Fibroblast of upper back skin (primary cell): ENCODE measurements around the gene TSPAN33.

Experiments
- DNase-seq: peaks from one replicate; pipeline ENCODE4 v3.0.0-alpha.2; 2013

The TSPAN33 gene

DNA sequence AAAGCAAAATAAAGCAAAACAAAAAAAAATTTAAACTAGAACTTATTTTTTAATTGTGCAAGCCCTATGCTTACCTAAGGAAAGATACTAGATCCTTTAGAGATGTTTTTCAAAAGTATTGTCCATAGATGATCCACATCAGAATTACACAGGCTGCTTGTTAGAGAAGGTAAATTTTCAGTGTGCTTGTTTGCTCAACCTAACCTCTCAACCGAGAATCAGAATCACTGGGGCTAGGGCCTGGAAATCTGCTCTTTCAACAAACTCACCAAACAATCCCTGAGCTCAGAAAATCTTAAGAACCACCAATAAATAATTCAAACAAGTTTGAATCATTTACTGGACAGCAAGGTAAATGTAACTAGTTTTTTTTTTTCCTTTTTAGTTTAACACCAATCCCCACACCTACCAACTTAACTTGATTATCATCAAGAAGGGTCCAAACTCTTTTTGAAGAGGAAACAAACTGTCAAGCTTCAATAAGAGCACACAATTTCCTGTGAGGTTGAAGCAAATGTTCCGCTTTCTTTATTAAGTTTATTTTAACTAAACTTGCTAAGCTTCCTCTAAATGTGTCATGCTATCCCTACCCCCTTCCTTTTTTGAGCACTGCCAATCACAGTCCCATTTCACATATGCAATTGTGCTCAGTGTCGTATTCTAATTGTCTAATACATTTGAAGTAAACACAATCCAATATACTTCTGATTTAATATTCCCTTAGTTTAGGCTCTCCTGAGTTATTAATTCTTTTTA lies 7.4 kb upstream of the TSPAN33 start:
- DNase-seq, result no peak

GRCh38 chr7:129143724-129144094 lies 798 bp upstream of the TSPAN33 start:
- no peak for DNase-seq

DNA sequence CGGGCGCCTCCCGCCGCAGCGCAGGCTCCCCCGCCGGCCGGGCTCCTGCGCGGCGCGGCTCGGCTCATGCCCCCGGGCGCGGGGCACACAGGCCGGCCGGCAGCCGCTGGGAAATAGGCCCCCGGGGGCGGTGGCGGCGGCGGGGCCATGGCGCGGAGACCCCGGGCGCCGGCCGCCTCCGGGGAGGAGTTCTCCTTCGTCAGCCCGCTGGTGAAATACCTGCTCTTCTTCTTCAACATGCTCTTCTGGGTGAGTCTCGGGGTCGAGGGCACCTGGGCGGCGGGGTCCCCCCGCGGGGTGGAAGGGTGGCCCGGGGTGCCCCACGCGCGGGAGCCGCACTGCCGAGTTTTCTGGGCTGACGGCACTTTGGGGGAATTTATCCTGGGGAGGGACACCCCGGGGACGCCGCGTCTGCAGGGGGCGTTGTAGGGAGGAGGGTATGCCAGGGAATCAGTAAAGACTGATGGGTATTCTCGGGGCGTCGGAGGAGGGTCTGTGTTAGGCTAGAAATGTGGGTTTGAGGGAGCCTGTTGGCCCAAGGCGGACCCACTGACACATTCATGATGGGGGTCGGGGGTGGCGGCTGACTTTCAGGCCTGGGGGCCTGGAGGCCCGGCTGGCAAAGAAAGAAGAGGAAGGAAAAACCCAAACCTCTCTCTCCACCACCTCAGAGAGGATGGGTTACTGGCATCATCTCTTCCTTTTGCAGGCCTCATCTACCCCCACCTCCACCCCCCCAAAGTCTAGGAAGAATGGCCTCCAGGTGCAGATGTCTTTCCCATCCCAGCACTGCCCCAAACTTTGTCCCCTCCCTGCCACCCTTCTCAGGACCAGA lies 544 bp downstream of the TSPAN33 start:
- DNase-seq, result no peak

DNA sequence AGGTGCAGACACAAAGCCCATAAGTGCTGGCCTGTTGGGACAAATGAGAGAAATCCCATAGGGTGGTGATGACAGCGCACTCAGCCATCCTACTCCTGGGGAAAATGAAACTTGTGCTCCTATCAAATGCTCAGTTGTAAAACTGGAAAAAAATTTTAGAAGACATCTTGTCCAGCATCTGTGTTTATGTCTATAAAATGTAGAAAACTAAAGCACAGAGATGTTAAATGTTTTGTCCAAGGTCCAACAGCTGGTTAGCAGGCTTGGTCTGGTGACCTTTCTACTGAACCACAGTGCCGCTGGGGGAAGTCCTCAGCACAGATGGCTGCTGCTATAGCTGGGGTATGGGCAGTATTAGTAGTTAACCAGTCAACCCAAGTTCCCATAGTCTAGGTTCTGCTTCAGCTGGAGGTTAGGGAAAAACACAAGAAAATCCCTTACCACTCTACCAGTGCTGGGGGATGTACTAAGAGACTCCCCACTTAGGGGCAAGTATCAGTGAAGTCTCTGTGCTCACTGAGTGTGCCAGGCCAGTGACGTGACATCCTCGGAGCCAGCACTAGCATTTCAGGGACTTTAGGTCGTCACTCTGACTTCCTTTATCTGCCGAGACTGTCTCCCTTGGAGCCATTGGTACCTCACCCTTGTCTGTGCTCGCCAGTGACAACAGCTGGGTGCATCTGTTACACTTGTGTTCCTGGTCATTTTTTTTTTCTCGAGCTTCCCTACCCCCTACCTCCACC lies 1.9 kb downstream of the TSPAN33 start:
- no peak for DNase-seq

GRCh38 chr7:129147731-129148130 lies 3.2 kb downstream of the TSPAN33 start:
- no peak for DNase-seq

DNA sequence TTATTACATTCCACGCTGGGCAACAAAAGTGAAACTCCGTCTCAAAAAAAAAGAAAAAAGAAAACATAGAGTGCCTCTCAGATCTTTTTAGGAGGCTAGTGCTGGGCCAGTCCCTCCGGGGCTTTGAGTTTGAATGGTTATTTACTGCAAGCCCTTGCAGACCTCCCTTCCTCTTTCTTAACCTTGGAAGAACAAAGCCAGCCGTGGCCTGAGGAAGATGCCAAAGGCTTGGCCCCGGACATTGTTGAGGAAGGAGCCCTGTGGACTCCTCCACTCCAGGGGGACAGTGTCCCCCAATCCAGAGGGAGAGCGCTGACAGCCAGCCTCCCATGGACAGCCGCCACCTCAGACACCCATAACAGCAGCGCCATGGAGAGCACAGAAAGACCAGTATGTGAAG lies 5.0 kb downstream of the TSPAN33 start:
- DNase-seq, result no peak

- DNase-seq, result no peak
Measured at GRCh38 chr7:129150199-129150996, 5.9 kb downstream of the TSPAN33 start.

DNA sequence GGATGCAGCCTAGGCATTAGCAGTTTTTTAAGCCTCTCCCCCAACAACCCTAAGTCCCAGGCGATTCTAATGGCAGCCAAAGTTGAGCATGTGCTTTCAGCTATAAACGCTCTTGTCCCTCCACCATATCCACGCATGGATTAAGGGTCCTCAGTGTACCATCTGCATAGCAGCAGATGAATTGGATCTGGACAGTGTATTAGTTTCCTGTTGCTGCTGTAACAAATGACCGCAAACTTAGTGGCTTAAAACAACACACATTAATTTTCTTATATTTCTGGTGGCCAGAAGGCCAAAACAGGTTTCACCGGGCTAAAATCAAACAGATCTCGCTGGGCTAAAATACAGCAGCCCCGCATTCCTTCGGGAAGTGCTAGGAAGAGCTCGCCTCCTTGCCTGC lies 13.1 kb downstream of the TSPAN33 start:
- no peak for DNase-seq

GRCh38 chr7:129159539-129159938 lies 15.0 kb downstream of the TSPAN33 start:
- no peak for DNase-seq

DNA sequence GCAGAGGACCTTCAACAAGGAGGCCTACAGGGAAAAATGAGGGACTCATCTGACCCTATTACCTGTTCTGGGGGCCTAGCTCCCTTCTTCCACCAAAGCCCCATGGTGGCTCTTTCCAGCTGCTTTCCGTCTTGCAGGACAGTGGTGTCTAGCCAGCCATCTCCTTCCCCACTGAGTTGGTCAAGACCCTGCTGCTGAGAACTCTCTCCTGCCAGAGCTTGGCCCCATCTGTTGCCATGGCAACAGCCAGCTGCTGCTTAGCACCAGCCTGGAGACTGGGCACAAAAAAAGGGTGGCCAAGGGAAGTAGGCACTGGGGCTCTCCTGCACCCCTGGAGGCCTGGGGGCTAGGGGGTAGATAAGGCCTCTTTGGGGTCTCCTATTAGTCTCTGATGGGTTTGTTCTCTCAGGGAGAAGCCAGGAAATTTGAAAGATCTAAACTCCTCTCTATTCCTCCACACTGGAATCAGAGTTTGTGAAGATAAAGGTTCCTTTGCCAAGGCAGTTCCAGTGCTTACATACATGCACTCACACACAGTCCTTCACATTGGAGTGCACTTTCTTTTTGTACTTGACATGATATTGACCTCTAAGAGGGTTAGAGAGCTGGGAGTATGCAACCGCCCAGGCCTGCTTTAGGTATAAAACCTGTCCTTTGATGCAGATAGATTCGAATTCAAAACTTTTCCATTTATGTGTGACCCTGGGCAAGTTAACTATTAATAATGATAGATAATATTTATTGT lies 15.8 kb downstream of the TSPAN33 start:
- no peak for DNase-seq

GRCh38 chr7:129161524-129162225 lies 17.2 kb downstream of the TSPAN33 start:
- no peak for DNase-seq

DNA sequence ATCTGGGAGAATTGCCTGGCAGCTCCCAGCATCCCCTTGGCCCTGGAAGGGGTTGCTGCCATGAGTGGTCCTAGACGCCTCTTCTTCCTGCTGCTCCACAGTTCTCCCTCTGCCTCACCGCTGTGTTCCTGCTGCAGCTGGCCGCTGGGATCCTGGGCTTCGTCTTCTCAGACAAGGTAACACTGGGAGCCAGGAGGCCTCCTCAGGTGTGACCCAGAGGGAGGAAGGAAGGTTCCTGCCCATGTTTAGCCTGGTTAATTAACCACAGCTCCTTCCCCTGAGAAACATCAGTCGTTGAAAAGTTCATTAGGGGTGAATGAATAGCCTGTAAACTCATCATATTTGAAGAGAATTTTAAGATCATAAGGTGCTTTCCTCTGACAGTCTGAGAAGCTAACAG lies 18.2 kb downstream of the TSPAN33 start:
- no peak for DNase-seq

- peak; percentile 53 for DNase-seq
Measured at GRCh38 chr7:129163875-129164544, 19.5 kb downstream of the TSPAN33 start.

DNA sequence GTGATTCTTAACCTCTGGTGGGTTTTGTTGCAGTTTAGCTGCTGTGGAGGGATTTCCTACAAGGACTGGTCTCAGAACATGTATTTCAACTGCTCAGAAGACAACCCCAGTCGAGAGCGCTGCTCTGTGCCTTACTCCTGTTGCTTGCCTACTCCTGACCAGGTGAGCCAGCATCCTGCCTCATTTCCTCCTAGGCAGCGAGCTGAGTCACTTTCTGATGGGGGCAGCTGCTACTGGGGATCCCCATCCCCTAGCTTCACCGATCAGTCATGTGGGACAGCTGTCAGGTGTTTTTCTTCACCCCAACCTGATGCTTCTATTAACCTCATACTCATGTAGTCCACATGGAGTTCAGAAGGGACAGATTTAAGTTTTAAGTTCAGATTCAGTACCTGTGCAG lies 22.2 kb downstream of the TSPAN33 start:
- no peak for DNase-seq

GRCh38 chr7:129167817-129168216 lies 23.3 kb downstream of the TSPAN33 start:
- no peak for DNase-seq

DNA sequence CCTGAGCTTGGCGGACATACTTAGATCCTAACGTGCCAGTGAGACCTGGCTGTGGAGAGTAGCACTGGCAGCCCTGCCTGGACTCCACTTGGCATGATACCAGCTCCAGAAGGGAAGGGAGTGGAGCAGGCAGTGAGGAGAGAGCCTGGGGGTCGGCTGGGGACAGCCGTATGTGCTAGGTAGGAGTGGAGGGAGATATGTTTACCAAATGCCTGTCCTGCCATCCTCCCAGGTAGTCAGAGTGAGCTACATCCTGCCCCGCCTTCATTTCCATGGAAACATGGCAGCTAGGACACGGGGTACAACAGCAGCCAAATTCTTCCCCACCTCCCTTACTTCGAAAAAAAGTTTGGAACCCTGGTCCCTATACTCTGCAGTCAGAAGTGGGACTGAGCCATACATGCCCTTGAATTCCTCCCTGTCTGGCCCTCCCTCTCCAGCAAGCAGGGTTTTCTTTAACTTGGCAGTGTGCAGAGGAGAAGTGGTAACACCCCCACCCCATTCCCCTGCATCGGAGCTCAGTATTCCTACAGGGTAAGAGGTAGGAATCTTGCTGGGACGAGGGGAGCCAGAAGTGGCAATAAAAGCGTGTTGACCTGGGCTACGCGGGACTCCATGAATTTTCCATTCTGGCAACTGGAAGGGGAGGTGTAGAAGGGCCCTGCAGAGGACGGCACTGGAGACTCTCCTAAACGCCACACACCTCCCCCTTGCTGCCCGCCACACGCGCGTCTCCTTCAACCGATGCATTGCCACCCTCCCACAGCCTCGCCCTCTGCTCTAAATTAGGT lies 23.9 kb downstream of the TSPAN33 start:
- no peak for DNase-seq

- DNase-seq, result peak; percentile 45
Measured at GRCh38 chr7:129169171-129169671, 24.7 kb downstream of the TSPAN33 start.

- no peak for DNase-seq
Measured at GRCh38 chr7:129169686-129170440, 25.4 kb downstream of the TSPAN33 start.

- no peak for DNase-seq
Measured at GRCh38 chr7:129170441-129171021, 26.0 kb downstream of the TSPAN33 start.
